ENCODE measurements around the gene PRDM13.
"Not testable (repeated sequence)": the region's sequence is repeated elsewhere in the genome, so short reads cannot be mapped to it uniquely, and the experiment has no call there.

Gene PRDM13

GRCh38 chr6:99641270-99641669 lies 34.6 kb downstream of the PRDM13 start:
- DNase-seq, result no peak

DNA sequence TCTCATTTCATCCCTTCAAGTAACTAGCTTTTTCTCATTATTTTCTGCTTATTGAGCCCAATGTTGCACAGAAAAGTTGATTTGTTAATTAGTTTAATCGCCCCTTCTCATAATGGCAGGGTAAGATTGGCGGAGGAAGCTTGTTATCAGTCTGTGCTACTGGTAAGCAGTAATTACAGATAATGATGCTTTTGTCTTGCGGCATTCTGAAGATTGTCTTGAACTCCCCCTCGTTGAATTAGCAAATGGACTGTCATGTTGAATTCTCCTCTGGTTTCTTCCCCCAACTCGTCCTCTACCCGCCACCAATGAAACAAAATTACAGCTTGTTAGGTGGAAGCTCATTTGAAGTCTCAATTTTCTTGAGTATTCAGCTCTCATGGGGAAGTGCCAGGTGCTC lies 39.4 kb downstream of the PRDM13 start:
- DNase-seq, result no peak

GRCh38 chr6:99650091-99650571 lies 43.5 kb downstream of the PRDM13 start:
- not testable (repeated sequence) for DNase-seq

- no peak for DNase-seq
Observed at GRCh38 chr6:99660206-99660605, 53.6 kb downstream of the PRDM13 start.

GRCh38 chr6:99661870-99662269 lies 55.2 kb downstream of the PRDM13 start:
- no peak for DNase-seq

GRCh38 chr6:99662616-99663015 lies 56.0 kb downstream of the PRDM13 start:
- no peak for DNase-seq

All from GOT3 (cell line).